Duodenal mucosa (tissue), 2 donors: ENCODE results near the gene HLA-DPA1.
"Not testable (repeated sequence)": the region's sequence is repeated elsewhere in the genome, so short reads cannot be mapped to it uniquely, and the experiment has no call there.

ENCODE experiments used
- H3K27ac ChIP-seq: one replicate; pipeline ENCODE4 v1.7.0; 2013; ENCODE audit warnings: low read depth, low read length
- H3K27me3 ChIP-seq, 2 donors: one replicate each; pipeline ENCODE4 v1.7.0; 2013; ENCODE audit warnings: low read length in 2 of 2, control low read depth in 1 of 2; ENCODE audit not compliant: insufficient read depth in 2 of 2, control insufficient read depth in 1 of 2
- H3K36me3 ChIP-seq, 2 donors: one replicate each; pipeline ENCODE4 v1.7.0; 2013; ENCODE audit warnings: low read length in 2 of 2, control low read depth in 1 of 2; ENCODE audit not compliant: insufficient read depth in 2 of 2, control insufficient read depth in 1 of 2
- H3K4me1 ChIP-seq, 2 donors: one replicate each; pipeline ENCODE4 v1.7.0; 2013; ENCODE audit warnings: low read length in 2 of 2, control low read depth in 1 of 2; ENCODE audit not compliant: insufficient read depth in 2 of 2, control insufficient read depth in 1 of 2
- H3K4me3 ChIP-seq, 2 donors: one replicate each; pipeline ENCODE4 v1.7.0; 2013; ENCODE audit warnings: low read length in 2 of 2, low read depth in 1 of 2
- H3K9ac ChIP-seq, 2 donors: one replicate each; pipeline ENCODE4 v1.7.0; 2013; ENCODE audit warnings: low read length in 2 of 2, low read depth in 1 of 2
- H3K9me3 ChIP-seq, 2 donors: one replicate each; pipeline ENCODE4 v1.7.0; 2013; ENCODE audit warnings: low read length in 2 of 2, control low read depth in 1 of 2; ENCODE audit not compliant: control insufficient read depth in 1 of 2

The HLA-DPA1 gene

GRCh38 chr6:33066917-33067521 is 6.4 kb downstream of the HLA-DPA1 start:
- no peaks in the 10 kb centered on the region for H3K9me3 ChIP-seq
- no peak overlapping the region for H3K27ac ChIP-seq
- no peak overlapping the region for H3K9ac ChIP-seq
- H3K4me3 ChIP-seq, result no peak overlapping the region
- peaks cover 0 to 11% of the 10 kb centered on the region in 2 donors for H3K36me3 ChIP-seq
- H3K4me1 ChIP-seq, result no peaks in the 10 kb centered on the region
- no peaks in the 10 kb centered on the region for H3K27me3 ChIP-seq

- Histone ChIP-seq H3K27ac (no peak overlapping the region), H3K9me3 (no peaks in the 10 kb centered on the region), H3K9ac (no peak overlapping the region), H3K4me1 (no peaks in the 10 kb centered on the region), H3K36me3 (peaks cover 0 to 11% of the 10 kb centered on the region in 2 donors), H3K4me3 (no peak overlapping the region), H3K27me3 (no peaks in the 10 kb centered on the region)
Measured at GRCh38 chr6:33065312-33065711, 8.1 kb downstream of the HLA-DPA1 start.

GRCh38 chr6:33064723-33065122 is 8.7 kb downstream of the HLA-DPA1 start:
- no peaks in the 10 kb centered on the region for H3K4me1 ChIP-seq
- H3K27ac ChIP-seq, result no peak overlapping the region
- H3K9ac ChIP-seq, result no peak overlapping the region
- H3K27me3 ChIP-seq, result no peaks in the 10 kb centered on the region
- no peaks in the 10 kb centered on the region for H3K9me3 ChIP-seq
- H3K36me3 ChIP-seq, result peaks cover 0 to 11% of the 10 kb centered on the region in 2 donors
- no peak overlapping the region for H3K4me3 ChIP-seq

GRCh38 chr6:33063435-33063834 is 10.0 kb downstream of the HLA-DPA1 start:
- not testable (repeated sequence) for H3K4me3 ChIP-seq, H3K27me3 ChIP-seq, H3K9me3 ChIP-seq, H3K36me3 ChIP-seq, H3K27ac ChIP-seq, H3K4me1 ChIP-seq, H3K9ac ChIP-seq

- no peaks in the 10 kb centered on the region for H3K27me3 ChIP-seq
- H3K9ac ChIP-seq, result no peak overlapping the region
- no peaks in the 10 kb centered on the region for H3K4me1 ChIP-seq
- no peak overlapping the region for H3K27ac ChIP-seq
- H3K4me3 ChIP-seq, result no peak overlapping the region
- no peaks in the 10 kb centered on the region for H3K9me3 ChIP-seq
- H3K36me3 ChIP-seq, result no peaks in the 10 kb centered on the region
Measured at GRCh38 chr6:33061987-33062386, 11.5 kb downstream of the HLA-DPA1 start.

GRCh38 chr6:33057222-33058150 is 16.0 kb downstream of the HLA-DPA1 start:
- Histone ChIP-seq H3K4me3 (no peak overlapping the region), H3K9ac (no peak overlapping the region), H3K36me3 (no peaks in the 10 kb centered on the region), H3K27ac (no peak overlapping the region), H3K27me3 (no peaks in the 10 kb centered on the region), H3K4me1 (no peaks in the 10 kb centered on the region), H3K9me3 (no peaks in the 10 kb centered on the region)

GRCh38 chr6:33053230-33053629 is 20.2 kb downstream of the HLA-DPA1 start:
- Histone ChIP-seq H3K4me3 (no peak overlapping the region), H3K36me3 (no peaks in the 10 kb centered on the region), H3K9me3 (no peaks in the 10 kb centered on the region), H3K27ac (no peak overlapping the region), H3K27me3 (peaks cover 0 to 3% of the 10 kb centered on the region in 2 donors), H3K9ac (no peak overlapping the region), H3K4me1 (no peaks in the 10 kb centered on the region)

- H3K9ac ChIP-seq, result no peak overlapping the region
- H3K4me3 ChIP-seq, result no peak overlapping the region
- peaks cover 0 to 3% of the 10 kb centered on the region in 2 donors for H3K27me3 ChIP-seq
- H3K36me3 ChIP-seq, result no peaks in the 10 kb centered on the region
- no peaks in the 10 kb centered on the region for H3K9me3 ChIP-seq
- no peak overlapping the region for H3K27ac ChIP-seq
- no peaks in the 10 kb centered on the region for H3K4me1 ChIP-seq
Measured at GRCh38 chr6:33052627-33053026, 20.8 kb downstream of the HLA-DPA1 start.

- Histone ChIP-seq H3K36me3 (no peaks in the 10 kb centered on the region), H3K9me3 (no peaks in the 10 kb centered on the region), H3K27ac (no peak overlapping the region), H3K27me3 (peaks cover 0 to 6% of the 10 kb centered on the region in 2 donors), H3K4me1 (no peaks in the 10 kb centered on the region), H3K4me3 (no peak overlapping the region), H3K9ac (no peak overlapping the region)
Measured at GRCh38 chr6:33050014-33050810, 23.2 kb downstream of the HLA-DPA1 start.
